Measurements from ENCODE around the gene TRAT1.

DNA sequence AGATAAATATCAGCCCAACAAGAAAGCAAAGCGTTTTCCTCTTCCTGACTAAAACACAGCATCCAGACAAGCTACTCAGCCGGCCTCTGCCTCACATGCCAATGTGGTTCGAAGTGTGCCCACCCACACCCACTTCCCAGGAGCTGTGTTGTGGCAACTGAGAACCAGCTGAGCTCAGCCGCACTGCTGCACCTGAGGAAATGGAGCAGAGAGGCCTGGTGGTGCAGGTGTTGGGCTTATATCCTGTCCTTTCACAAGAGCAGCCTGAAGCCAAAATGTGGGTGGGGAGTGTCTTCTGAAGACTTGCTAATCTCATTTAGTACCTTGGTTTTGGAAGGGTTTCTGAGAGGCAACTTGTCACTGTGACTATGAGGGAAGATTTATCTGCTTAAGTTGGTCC, 42.4 kb upstream of the TRAT1 start:
- TF ChIP-seq CEBPB (IDR thresholded peaks at IDR 0.05): no peak
- TF ChIP-seq, protein P1, sequence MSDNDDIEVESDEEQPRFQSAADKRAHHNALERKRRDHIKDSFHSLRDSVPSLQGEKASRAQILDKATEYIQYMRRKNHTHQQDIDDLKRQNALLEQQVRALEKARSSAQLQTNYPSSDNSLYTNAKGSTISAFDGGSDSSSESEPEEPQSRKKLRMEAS (IDR thresholded peaks at IDR 0.05): no peak
- no peak for TF ChIP-seq EP300 (IDR thresholded peaks at IDR 0.05; ENCODE audit: borderline replicate concordance)
- no peak for TF ChIP-seq NFIC (IDR thresholded peaks at IDR 0.05)
- TF ChIP-seq ZBTB7A (IDR thresholded peaks at IDR 0.05; ENCODE audit: low read depth): no peak

Measured in Ishikawa (cell line).